Measurements from ENCODE around the gene TMEM247.
"Not testable (repeated sequence)": the region's sequence is repeated elsewhere in the genome, so short reads cannot be mapped to it uniquely, and the experiment has no call there.

Gene TMEM247

GRCh38 chr2:46459694-46460093 is 19.7 kb upstream of the TMEM247 start:
- DNase-seq, result no peak

DNA sequence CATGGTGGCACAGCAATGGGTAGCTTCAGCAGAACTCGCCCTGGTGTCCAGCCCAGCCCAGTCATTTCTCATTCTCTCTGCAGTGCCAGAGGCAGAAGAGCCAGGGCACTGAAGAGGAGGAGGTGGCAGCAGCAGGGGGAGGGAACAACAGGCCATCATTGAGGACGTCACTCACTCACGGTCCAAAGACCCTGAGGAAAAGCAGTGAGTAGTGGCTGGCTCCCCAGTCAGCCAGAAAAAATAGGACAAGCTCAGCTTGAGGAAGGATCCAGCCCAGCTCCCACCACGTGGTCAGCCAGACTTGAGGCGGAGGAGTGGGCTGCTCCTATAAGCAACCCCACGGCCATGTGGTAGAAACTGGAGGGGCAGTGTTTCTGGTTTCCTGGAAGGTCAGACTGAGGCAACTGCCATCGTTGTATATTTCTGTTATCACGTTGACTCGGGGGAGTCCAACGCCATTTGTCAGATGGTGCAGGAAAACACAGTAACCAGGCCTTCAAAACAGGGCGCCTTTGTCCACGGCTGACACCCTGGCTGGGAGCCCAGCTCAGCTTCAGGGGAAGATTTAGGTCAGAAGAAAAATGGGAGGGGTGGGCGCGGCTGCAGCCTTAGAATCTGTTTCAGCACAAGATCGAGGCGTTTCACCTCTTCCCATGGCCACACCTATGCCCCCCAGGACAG is 19.0 kb upstream of the TMEM247 start:
- DNase-seq, result no peak

GRCh38 chr2:46461011-46461674 is 18.2 kb upstream of the TMEM247 start:
- DNase-seq, result peak; percentile 93

GRCh38 chr2:46461709-46462171 is 17.6 kb upstream of the TMEM247 start:
- no peak for DNase-seq

DNA sequence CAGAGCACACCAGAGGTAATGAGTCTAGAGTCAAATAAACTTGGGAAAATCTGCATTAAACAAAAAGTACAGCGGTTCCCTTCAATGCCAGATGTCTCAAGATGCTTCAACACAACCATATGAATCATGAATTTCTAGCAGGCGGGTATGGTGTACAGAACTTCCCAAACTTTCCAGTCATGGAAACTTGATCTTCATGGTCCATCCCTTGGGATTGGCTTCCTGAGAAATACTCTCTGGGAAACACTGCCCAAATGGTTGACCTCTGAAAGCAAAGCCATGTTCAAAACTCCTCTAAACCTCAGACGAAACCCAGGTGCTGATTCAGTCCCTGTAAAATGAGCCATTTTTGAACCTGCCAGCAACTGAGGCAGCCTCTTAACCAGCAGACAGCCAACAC is 16.4 kb upstream of the TMEM247 start:
- no peak for DNase-seq

GRCh38 chr2:46469116-46469515 is 10.2 kb upstream of the TMEM247 start:
- no peak for DNase-seq

DNA sequence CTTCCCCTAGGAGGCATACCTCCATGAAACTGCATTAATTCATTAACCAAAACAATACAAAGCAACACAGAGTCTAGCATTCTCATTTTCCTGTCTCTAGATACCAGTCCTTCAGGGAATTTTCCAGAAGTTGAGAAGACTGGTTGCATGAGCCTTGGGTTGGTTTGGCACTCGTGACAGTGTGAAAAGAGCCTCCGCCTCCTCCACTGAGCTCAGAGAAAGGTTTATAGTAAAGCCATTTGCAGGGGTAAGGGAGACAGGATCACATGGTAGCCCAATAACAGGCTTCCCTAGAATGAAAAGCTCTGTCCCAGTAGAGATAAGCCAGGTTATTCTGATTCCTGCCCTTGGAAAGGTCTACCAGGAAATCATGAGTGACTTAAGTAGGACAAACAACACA is 9.7 kb upstream of the TMEM247 start:
- DNase-seq, result no peak

DNA sequence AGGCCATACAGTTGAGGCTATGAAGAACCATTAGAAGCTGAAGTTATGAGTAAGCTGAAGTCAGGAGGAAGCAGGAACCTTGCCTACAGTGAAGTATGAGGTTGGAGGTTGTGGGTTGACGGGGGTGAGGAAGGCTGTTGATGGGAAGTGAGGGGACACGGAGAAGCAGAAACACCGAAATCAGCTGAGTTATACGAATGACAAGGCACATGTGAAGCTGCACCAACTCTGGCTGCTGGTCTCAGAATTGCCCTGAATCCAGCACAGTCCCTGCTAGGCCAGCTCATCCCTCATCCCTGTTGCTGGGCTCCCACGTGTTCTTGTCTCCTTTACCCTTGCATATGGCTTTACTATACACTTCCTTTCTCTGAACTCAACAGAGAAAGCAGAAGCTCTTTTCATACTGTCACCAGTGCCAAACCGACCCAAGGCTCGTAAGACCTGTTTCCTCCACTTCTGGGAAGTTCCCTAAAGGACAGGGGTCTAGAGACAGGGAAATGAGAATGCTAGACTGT is 9.2 kb upstream of the TMEM247 start:
- DNase-seq, result no peak

GRCh38 chr2:46471019-46471583 is 8.3 kb upstream of the TMEM247 start:
- no peak for DNase-seq

- DNase-seq, result no peak
These were observed 7.7 kb upstream of the TMEM247 start for GRCh38 chr2:46471697-46472096.

DNA sequence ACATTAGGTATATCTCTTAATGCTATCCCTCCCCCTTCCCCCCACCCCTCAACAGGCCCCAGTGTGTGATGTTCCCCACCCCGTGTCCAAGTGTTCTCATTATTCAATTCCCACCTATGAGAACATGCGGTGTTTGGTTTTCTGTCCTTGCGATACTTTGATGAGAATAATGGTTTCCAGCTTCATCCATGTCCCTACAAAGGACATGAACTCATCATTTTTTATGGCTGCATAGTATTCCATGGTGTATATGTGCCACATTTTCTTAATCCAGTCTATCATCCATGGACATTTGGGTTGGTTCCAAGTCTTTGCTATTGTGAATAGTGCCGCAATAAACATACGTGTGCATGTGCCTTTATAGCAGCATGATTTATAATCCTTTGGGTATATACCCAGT is 7.2 kb upstream of the TMEM247 start:
- not testable (repeated sequence) for DNase-seq

DNA sequence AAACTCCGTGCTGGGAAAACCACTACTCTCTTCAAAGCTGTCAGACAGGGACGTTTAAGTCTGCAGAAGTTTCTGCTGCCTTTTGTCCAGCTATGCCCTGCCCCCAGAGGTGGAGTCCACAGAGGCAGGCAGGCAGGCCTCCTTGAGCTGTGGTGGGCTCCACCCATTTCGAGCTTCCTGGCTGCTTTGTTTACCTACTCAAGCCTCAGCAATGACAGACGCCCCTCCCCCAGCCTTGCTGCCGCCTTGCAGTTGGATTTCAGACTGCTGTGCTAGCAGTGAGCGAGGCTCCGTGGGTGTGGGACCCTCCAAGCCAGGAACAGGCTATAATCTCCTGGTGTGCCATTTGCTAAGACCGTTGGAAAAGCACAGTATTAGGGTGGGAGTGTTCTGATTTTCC is 1.9 kb upstream of the TMEM247 start:
- not testable (repeated sequence) for DNase-seq

DNA sequence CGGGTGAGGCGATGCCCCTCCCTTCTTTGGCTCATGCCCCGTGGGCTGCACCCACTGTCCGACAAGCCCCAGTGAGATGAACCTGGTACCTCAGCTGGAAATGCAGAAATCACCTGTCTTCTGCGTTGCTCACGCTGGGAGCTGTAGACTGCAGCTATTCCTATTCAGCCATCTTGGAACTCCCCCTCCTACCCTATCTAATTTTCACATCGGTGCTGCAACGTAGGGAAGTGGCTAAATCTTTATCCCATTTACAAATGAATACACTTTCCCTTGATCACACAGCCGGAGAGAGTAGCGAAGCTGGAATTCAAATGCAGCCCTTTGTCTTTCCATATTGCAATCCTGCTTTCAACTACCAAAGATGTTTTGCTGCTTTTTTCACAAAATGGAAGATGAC is 1.4 kb upstream of the TMEM247 start:
- DNase-seq, result no peak

- DNase-seq, result no peak
These were observed 1.2 kb downstream of the TMEM247 start for GRCh38 chr2:46480562-46480961.

- DNase-seq, result no peak
These were observed 2.1 kb downstream of the TMEM247 start for GRCh38 chr2:46481198-46482193.

DNA sequence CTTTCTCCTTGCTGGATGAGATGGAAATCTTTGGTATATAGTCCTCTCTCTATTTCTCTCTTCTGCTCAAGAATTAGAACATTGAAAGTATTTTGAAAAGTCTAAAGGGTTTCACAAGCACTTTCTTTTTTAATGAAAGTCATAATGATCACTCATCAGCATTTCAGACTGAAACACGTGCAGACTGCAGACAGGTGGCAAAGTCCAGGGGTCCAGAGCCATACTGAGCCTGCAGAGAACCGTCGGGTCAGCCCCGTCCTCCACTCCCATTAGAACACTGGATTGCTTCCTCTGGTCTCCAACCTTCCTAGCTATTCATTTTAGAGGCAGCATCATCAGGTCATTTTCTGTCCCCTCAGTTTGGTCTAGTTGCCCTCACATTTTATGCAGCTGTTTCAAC is 3.1 kb downstream of the TMEM247 start:
- DNase-seq, result no peak

GRCh38 chr2:46485002-46485401 is 5.6 kb downstream of the TMEM247 start:
- no peak for DNase-seq

- no peak for DNase-seq
These were observed 7.1 kb downstream of the TMEM247 start for GRCh38 chr2:46486436-46486835.

- DNase-seq, result no peak
These were observed 8.4 kb downstream of the TMEM247 start for GRCh38 chr2:46487667-46488335.

DNA sequence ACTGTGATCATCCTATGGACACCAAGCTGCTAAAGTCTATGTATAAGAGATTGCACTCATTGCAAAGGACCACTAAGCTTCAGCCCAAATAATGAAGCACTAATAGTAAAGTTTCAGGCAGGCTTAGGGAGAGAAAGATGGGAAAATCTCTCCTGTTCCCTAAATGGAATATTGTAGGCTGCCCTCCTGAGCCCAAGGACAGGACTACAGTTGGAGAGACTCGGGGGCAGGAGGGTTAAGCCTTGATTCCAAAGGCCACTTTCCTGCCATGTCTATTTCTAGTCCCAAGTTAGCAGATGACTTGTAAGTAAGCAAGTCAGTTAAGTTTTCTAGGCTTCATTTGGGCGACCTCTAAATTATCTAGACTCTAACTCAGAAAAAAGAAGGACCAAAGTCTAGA is 9.0 kb downstream of the TMEM247 start:
- DNase-seq, result no peak

DNA sequence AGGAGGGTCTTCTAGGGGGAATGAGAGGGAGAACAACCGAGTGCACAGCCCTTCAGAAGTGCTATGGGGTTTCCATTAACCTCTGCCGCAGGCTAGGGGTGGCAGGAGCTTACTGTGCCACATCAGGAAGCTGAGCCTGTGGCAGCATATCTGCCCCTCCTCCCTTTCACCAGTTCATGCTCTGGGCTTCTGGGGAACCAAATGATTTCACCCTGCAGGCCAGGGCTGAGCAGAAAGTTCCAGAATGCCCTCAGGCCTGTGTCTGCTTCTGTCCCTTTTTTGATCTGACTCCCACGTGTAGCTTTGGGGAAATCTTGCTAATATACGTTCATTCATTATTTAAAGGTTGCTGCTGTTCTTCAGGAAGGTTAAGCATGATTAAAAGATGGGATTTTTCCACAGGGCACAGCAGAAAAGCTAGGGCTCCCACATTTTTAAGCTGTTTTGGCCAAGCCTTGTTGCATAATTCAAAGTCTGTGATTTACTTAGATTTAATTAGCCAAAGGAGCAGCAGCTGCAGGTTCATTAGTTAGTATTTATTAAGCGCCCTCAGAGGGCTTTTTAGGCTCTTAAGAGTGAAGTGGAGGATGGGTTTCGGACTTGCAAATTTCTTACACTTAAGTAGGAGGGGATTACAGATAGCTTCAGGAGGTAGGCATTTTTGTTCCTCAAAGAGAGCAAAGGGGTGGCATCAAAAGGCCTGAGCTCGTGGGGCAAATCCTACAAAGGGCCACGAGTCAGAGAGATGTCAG is 10.2 kb downstream of the TMEM247 start:
- DNase-seq, result no peak

All from stimulated activated CD8-positive, alpha-beta memory T cell treated with anti-CD3 and anti-CD28 coated beads, Interleukin-4, amount 100 ng/mL, for 48 hours (primary cell).